BE2C (cell line): Measurements from ENCODE around the gene TLX1.

Experiments
- DNase-seq: peaks from one replicate; pipeline ENCODE4 v3.0.0-alpha.2; 2020
- H3K27me3 ChIP-seq: fragments of 250-450 bp; sonication (Bioruptor Pico); 2 replicates; pipeline ENCODE4 v1.5.1; 2020; ENCODE audit warnings: mild to moderate bottlenecking
- H3K36me3 ChIP-seq: fragments of 250-450 bp; sonication (Bioruptor Pico); 2 replicates; pipeline ENCODE4 v1.5.1; 2020; ENCODE audit warnings: mild to moderate bottlenecking
- H3K4me1 ChIP-seq: fragments of 250-450 bp; sonication (Bioruptor Pico); 2 replicates; pipeline ENCODE4 v1.5.1; 2020
- H3K4me3 ChIP-seq: 2 replicates; pipeline ENCODE4 v1.5.1; 2011; ENCODE audit warnings: low read depth, low read length
- H3K9me3 ChIP-seq: fragments of 250-450 bp; sonication (Bioruptor Pico); 2 replicates; pipeline ENCODE4 v1.5.1; 2020
- CTCF ChIP-seq: IDR thresholded peaks from 2 replicates; pipeline ENCODE4 v1.5.1; 2012; ENCODE audit warnings: mild to moderate bottlenecking, low read depth, low read length

Gene TLX1

GRCh38 chr10:101113890-101114403 is 17.2 kb upstream of the TLX1 start:
- peaks cover 13% of the 10 kb centered on the region for H3K4me1 ChIP-seq
- no peaks in the 10 kb centered on the region for H3K9me3 ChIP-seq
- no peaks in the 10 kb centered on the region for H3K36me3 ChIP-seq
- DNase-seq = no peak
- no peak for TF ChIP-seq CTCF
- no peak overlapping the region for H3K4me3 ChIP-seq
- no peaks in the 10 kb centered on the region for H3K27me3 ChIP-seq

- Histone ChIP-seq H3K9me3 (no peaks in the 10 kb centered on the region), H3K27me3 (no peaks in the 10 kb centered on the region), H3K4me3 (no peak overlapping the region), H3K4me1 (peaks cover 13% of the 10 kb centered on the region), H3K36me3 (no peaks in the 10 kb centered on the region)
- no peak for TF ChIP-seq CTCF
- no peak for DNase-seq
Measured at GRCh38 chr10:101114646-101115045, 16.5 kb upstream of the TLX1 start.

- H3K36me3 ChIP-seq = no peaks in the 10 kb centered on the region
- peaks cover 13% of the 10 kb centered on the region for H3K4me1 ChIP-seq
- H3K4me3 ChIP-seq = no peak overlapping the region
- no peaks in the 10 kb centered on the region for H3K27me3 ChIP-seq
- H3K9me3 ChIP-seq = no peaks in the 10 kb centered on the region
- no peak for TF ChIP-seq CTCF
- DNase-seq = no peak
Measured at GRCh38 chr10:101116754-101117153, 14.3 kb upstream of the TLX1 start.

- Histone ChIP-seq H3K27me3 (no peaks in the 10 kb centered on the region), H3K4me1 (peaks cover 6% of the 10 kb centered on the region), H3K4me3 (no peak overlapping the region), H3K36me3 (no peaks in the 10 kb centered on the region), H3K9me3 (no peaks in the 10 kb centered on the region)
- no peak for DNase-seq
- no peak for TF ChIP-seq CTCF
Measured at GRCh38 chr10:101118031-101118430, 13.1 kb upstream of the TLX1 start.

- no peak for DNase-seq
- TF ChIP-seq CTCF = no peak
- Histone ChIP-seq H3K36me3 (no peaks in the 10 kb centered on the region), H3K9me3 (no peaks in the 10 kb centered on the region), H3K27me3 (no peaks in the 10 kb centered on the region), H3K4me3 (no peak overlapping the region), H3K4me1 (peaks cover 5% of the 10 kb centered on the region; the same call in 1 of the 2 replicates)
Measured at GRCh38 chr10:101120520-101120883, 10.6 kb upstream of the TLX1 start.

GRCh38 chr10:101120884-101121653 is 10.0 kb upstream of the TLX1 start:
- Histone ChIP-seq H3K36me3 (no peaks in the 10 kb centered on the region), H3K27me3 (no peaks in the 10 kb centered on the region), H3K4me3 (no peak overlapping the region)

More at GRCh38 chr10:101120884-101121653, 10.0 kb upstream of the TLX1 start:
- Histone ChIP-seq H3K9me3 (no peaks in the 10 kb centered on the region), H3K4me1 (peaks cover 5% of the 10 kb centered on the region; the same call in 1 of the 2 replicates)
- no peak for TF ChIP-seq CTCF
- DNase-seq = no peak
